Loucy (cell line): Measurements from ENCODE around the gene PHACTR2.

ENCODE experiments used
- EZH2phosphoT487 ChIP-seq: fragments of 200-600 bp; IDR thresholded peaks from 2 replicates; pipeline ENCODE4 v1.6.1; 2018; ENCODE audit warnings: antibody characterized with exemption, mild to moderate bottlenecking, moderate library complexity, borderline replicate concordance
- TF ChIP-seq, protein P1 (sequence below): fragments of 200-600 bp; sonication (generic); conservative IDR thresholded peaks from 2 replicates; pipeline ENCODE4 v1.5.1; 2014; ENCODE audit warnings: mild to moderate bottlenecking, antibody characterized with exemption, low read length

DNA sequence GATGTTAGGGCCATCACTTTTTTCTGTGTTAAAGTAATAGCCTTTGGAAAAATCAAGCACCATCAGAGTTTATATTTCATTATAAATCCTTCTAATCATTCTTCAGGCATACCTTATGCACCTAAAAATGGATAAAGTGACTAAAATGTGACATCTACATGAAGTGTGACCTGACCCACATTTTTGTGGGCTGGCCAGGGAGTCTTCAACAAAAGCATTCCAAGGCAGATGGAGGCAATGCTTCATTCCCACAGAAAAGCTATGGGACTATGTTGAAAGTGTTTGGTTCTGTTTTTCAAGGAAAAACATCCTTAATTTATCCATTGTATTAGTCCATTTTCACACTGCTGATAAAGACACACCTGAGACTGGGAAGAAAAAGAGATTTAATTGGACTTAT is 106.6 kb downstream of the PHACTR2 start:
- TF ChIP-seq, protein P1, sequence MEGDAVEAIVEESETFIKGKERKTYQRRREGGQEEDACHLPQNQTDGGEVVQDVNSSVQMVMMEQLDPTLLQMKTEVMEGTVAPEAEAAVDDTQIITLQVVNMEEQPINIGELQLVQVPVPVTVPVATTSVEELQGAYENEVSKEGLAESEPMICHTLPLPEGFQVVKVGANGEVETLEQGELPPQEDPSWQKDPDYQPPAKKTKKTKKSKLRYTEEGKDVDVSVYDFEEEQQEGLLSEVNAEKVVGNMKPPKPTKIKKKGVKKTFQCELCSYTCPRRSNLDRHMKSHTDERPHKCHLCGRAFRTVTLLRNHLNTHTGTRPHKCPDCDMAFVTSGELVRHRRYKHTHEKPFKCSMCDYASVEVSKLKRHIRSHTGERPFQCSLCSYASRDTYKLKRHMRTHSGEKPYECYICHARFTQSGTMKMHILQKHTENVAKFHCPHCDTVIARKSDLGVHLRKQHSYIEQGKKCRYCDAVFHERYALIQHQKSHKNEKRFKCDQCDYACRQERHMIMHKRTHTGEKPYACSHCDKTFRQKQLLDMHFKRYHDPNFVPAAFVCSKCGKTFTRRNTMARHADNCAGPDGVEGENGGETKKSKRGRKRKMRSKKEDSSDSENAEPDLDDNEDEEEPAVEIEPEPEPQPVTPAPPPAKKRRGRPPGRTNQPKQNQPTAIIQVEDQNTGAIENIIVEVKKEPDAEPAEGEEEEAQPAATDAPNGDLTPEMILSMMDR: no peak
- TF ChIP-seq EZH2phosphoT487: no peak
